ENCODE measurements around the gene ZNF862.

Gene ZNF862

GRCh38 chr7:149823631-149824199, 14.5 kb upstream of the ZNF862 start:
- Histone ChIP-seq H4K20me1 (ENCODE audit: insufficient read depth, low read length) (peaks cover 4% of the 10 kb centered on the region; the same call in 1 of the 2 replicates), H3K4me3 (ENCODE audit: low read depth in 1 of 2, low read length in 2 of 2) (no peak overlapping the region), H3K79me2 (ENCODE audit: insufficient read depth, low read length) (no peaks in the 10 kb centered on the region), H3K27ac (ENCODE audit: low read length) (no peak overlapping the region), H3K4me1 (ENCODE audit: insufficient read depth, low read length) (no peaks in the 10 kb centered on the region), H3K27me3 (ENCODE audit: insufficient read depth, low read length, poor library complexity) (no peaks in the 10 kb centered on the region), H3K9me3 (ENCODE audit: insufficient read depth, low read length, severe bottlenecking) (no peaks in the 10 kb centered on the region), H3K4me2 (ENCODE audit: insufficient read depth, low read length) (no peak overlapping the region), H2AFZ (ENCODE audit: low read depth, low read length) (no peak overlapping the region), H3K9ac (ENCODE audit: low read depth, low read length) (no peak overlapping the region), H3K36me3 (ENCODE audit: insufficient read depth, low read length) (no peaks in the 10 kb centered on the region)
- DNase-seq (no peak), ATAC-seq (ENCODE audit: insufficient read depth, low read depth) (no peak)
- TF ChIP-seq EZH2 (IDR thresholded peaks at IDR 0.05; ENCODE audit: borderline replicate concordance, low read depth, low read length, severe bottlenecking), result no peak

- Histone ChIP-seq H3K79me2 (ENCODE audit: insufficient read depth, low read length) (no peaks in the 10 kb centered on the region), H3K9ac (ENCODE audit: low read depth, low read length) (no peak overlapping the region), H3K27ac (ENCODE audit: low read length) (no peak overlapping the region), H3K4me3 (ENCODE audit: low read depth in 1 of 2, low read length in 2 of 2) (no peak overlapping the region), H3K9me3 (ENCODE audit: insufficient read depth, low read length, severe bottlenecking) (no peaks in the 10 kb centered on the region), H3K4me1 (ENCODE audit: insufficient read depth, low read length) (no peaks in the 10 kb centered on the region), H4K20me1 (ENCODE audit: insufficient read depth, low read length) (peaks cover 4% of the 10 kb centered on the region; the same call in 1 of the 2 replicates), H3K4me2 (ENCODE audit: insufficient read depth, low read length) (no peak overlapping the region), H3K36me3 (ENCODE audit: insufficient read depth, low read length) (no peaks in the 10 kb centered on the region), H2AFZ (ENCODE audit: low read depth, low read length) (no peak overlapping the region), H3K27me3 (ENCODE audit: insufficient read depth, low read length, poor library complexity) (no peaks in the 10 kb centered on the region)
- no peak for ATAC-seq (ENCODE audit: insufficient read depth, low read depth)
- no peak for DNase-seq
- TF ChIP-seq CTCF (IDR thresholded peaks at IDR 0.05; ENCODE audit: borderline replicate concordance, extremely low read depth, low read length, poor library complexity, severe bottlenecking), result no peak
These were observed 13.9 kb upstream of the ZNF862 start for GRCh38 chr7:149824301-149824741.

- Histone ChIP-seq H3K27me3 (ENCODE audit: insufficient read depth, low read length, poor library complexity) (no peaks in the 10 kb centered on the region), H3K4me3 (ENCODE audit: low read depth in 1 of 2, low read length in 2 of 2) (no peak overlapping the region), H3K36me3 (ENCODE audit: insufficient read depth, low read length) (no peaks in the 10 kb centered on the region), H3K79me2 (ENCODE audit: insufficient read depth, low read length) (no peaks in the 10 kb centered on the region), H3K9ac (ENCODE audit: low read depth, low read length) (no peak overlapping the region), H3K4me2 (ENCODE audit: insufficient read depth, low read length) (no peak overlapping the region), H3K9me3 (ENCODE audit: insufficient read depth, low read length, severe bottlenecking) (no peaks in the 10 kb centered on the region), H3K4me1 (ENCODE audit: insufficient read depth, low read length) (no peaks in the 10 kb centered on the region), H3K27ac (ENCODE audit: low read length) (no peak overlapping the region), H2AFZ (ENCODE audit: low read depth, low read length) (no peak overlapping the region), H4K20me1 (ENCODE audit: insufficient read depth, low read length) (peaks cover under 1% of the 10 kb centered on the region; the same call in 1 of the 2 replicates)
- ATAC-seq (ENCODE audit: insufficient read depth, low read depth) (no peak), DNase-seq (no peak)
- TF ChIP-seq CTCF (IDR thresholded peaks at IDR 0.05; ENCODE audit: borderline replicate concordance, extremely low read depth, low read length, poor library complexity, severe bottlenecking), result no peak
- no peak for TF ChIP-seq EZH2 (IDR thresholded peaks at IDR 0.05; ENCODE audit: borderline replicate concordance, low read depth, low read length, severe bottlenecking)
These were observed 13.2 kb upstream of the ZNF862 start for GRCh38 chr7:149824748-149825566.

GRCh38 chr7:149825567-149826343, 12.4 kb upstream of the ZNF862 start:
- Histone ChIP-seq H3K27me3 (ENCODE audit: insufficient read depth, low read length, poor library complexity) (no peaks in the 10 kb centered on the region), H3K4me3 (ENCODE audit: low read depth in 1 of 2, low read length in 2 of 2) (no peak overlapping the region), H4K20me1 (ENCODE audit: insufficient read depth, low read length) (no peaks in the 10 kb centered on the region), H3K36me3 (ENCODE audit: insufficient read depth, low read length) (no peaks in the 10 kb centered on the region), H3K4me1 (ENCODE audit: insufficient read depth, low read length) (no peaks in the 10 kb centered on the region), H3K9me3 (ENCODE audit: insufficient read depth, low read length, severe bottlenecking) (no peaks in the 10 kb centered on the region), H2AFZ (ENCODE audit: low read depth, low read length) (no peak overlapping the region), H3K9ac (ENCODE audit: low read depth, low read length) (no peak overlapping the region), H3K4me2 (ENCODE audit: insufficient read depth, low read length) (no peak overlapping the region), H3K27ac (ENCODE audit: low read length) (no peak overlapping the region), H3K79me2 (ENCODE audit: insufficient read depth, low read length) (no peaks in the 10 kb centered on the region)
- ATAC-seq (ENCODE audit: insufficient read depth, low read depth), result no peak
- TF ChIP-seq EZH2 (IDR thresholded peaks at IDR 0.05; ENCODE audit: borderline replicate concordance, low read depth, low read length, severe bottlenecking), result no peak
- no peak for TF ChIP-seq CTCF (IDR thresholded peaks at IDR 0.05; ENCODE audit: borderline replicate concordance, extremely low read depth, low read length, poor library complexity, severe bottlenecking)
- DNase-seq, result no peak
